A549 (cell line): Measurements from ENCODE around the gene GAB1.

Experiments
- MYC ChIP-seq: IDR thresholded peaks from 2 replicates; pipeline ENCODE4 v1.6.1; 2012; ENCODE audit warnings: mild to moderate bottlenecking, inconsistent platforms, low read length, improper control_type of control experiment, borderline replicate concordance
- TF ChIP-seq, protein P1 (sequence below): fragments of >200 bp; sonication (Bioruptor Twin); formaldehyde crosslinking; IDR thresholded peaks from 3 replicates; pipeline ENCODE4 v1.5.1; 2016

DNA sequence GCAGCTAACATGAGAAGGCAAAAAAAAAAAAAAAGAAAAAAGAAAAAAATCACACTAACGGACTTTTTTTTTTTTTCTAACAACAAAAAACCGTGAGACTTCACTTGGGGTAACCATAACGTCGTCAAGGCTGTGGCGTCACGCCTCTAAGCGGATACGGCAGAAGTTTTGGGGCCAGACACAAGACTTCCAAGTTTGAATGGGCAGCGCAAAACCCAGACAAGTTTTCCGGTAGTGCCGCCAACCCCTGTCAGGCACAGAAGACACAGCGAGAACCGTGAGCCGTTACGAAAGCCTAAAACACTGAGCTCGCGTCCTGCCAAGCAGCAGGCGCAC lies 176.3 kb downstream of the GAB1 start:
- TF ChIP-seq MYC = no peak
- TF ChIP-seq, protein P1, sequence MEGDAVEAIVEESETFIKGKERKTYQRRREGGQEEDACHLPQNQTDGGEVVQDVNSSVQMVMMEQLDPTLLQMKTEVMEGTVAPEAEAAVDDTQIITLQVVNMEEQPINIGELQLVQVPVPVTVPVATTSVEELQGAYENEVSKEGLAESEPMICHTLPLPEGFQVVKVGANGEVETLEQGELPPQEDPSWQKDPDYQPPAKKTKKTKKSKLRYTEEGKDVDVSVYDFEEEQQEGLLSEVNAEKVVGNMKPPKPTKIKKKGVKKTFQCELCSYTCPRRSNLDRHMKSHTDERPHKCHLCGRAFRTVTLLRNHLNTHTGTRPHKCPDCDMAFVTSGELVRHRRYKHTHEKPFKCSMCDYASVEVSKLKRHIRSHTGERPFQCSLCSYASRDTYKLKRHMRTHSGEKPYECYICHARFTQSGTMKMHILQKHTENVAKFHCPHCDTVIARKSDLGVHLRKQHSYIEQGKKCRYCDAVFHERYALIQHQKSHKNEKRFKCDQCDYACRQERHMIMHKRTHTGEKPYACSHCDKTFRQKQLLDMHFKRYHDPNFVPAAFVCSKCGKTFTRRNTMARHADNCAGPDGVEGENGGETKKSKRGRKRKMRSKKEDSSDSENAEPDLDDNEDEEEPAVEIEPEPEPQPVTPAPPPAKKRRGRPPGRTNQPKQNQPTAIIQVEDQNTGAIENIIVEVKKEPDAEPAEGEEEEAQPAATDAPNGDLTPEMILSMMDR = no peak
